Iris pigment epithelial cell (primary cell): ENCODE results near the gene VAV1.
"Not testable (repeated sequence)": the region's sequence is repeated elsewhere in the genome, so short reads cannot be mapped to it uniquely, and the experiment has no call there.

Experiments used
- DNase-seq: peaks from one replicate; pipeline ENCODE4 v3.0.0-alpha.2; 2011; ENCODE audit warnings: low read depth

The VAV1 gene

GRCh38 chr19:6852001-6852400 is 79.5 kb downstream of the VAV1 start:
- no peak for DNase-seq

GRCh38 chr19:6853868-6854267 is 81.4 kb downstream of the VAV1 start:
- DNase-seq = no peak

GRCh38 chr19:6854758-6855157 is 82.2 kb downstream of the VAV1 start:
- DNase-seq = no peak

DNA sequence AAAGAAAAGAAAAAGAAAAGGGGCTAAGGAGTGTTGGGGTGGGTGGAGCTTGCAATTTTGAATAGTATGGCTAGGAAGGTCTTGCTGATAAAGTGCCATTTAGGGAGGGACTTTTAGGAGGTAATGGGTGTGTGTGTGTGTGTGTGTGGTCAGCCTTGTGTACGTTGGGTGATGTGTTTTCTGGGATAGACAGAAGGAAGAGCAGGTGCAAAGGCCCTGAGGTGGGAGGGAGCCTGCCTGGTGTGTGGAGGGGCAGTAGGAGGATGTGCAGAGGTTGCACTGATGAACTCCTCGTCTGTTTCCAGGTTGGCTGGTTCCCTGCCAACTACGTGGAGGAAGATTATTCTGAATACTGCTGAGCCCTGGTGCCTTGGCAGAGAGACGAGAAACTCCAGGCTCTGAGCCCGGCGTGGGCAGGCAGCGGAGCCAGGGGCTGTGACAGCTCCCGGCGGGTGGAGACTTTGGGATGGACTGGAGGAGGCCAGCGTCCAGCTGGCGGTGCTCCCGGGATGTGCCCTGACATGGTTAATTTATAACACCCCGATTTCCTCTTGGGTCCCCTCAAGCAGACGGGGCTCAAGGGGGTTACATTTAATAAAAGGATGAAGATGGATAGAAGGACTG is 84.4 kb downstream of the VAV1 start:
- DNase-seq = no peak

GRCh38 chr19:6861683-6862286 is 89.3 kb downstream of the VAV1 start:
- no peak for DNase-seq

- peak; percentile 82 for DNase-seq
These were observed 90.2 kb downstream of the VAV1 start for GRCh38 chr19:6862673-6863078.

DNA sequence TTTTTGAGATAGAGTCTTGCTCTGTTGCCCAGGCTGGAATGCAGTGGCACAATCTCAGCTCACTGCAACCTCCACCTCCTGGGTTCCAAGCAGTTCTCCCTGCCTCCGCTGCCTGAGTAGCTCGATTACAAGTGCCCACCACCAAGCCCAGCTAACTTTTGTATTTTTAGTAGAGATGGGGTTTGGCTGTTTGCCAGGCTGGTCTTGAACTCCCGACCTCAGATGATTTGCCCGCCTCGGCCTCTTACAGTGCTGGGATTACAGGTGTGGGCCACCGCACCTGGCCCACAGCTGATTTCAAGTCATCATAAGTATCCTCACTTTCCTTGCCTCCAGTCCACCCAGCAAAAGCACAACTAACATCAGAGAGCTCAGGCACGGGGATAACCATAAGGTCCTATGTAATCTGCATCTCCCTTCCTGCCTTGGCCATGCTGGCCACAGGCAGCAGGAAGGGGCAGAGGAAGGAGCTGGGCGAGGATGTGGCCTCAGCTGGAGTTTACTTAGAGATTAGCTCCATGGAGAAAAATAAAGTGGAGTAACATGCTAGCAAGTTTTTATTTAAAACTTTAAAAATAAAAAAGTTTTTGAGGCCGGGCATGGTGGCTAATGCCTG is 91.9 kb downstream of the VAV1 start:
- DNase-seq = no peak

DNA sequence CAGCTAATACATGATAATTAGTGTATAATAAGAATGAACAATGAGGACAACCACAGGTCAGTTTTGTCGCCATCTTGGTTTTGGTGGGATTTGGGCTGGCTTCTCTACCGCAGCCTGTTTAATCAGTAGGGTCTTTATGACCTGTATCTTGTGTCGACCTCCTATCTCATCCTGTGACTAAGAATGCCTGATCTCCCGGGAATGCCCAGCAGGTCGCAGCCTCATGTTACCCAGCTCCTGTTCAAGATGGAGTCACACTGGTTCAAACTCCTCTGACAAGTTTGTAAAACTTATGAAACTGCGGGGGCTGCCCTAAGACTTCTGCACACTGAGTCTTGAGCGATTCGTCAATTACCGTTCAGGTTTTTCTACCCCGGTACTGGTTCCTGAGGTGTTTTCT is 93.3 kb downstream of the VAV1 start:
- DNase-seq = no peak

- DNase-seq = no peak
These were observed 94.2 kb downstream of the VAV1 start for GRCh38 chr19:6866741-6867151.

DNA sequence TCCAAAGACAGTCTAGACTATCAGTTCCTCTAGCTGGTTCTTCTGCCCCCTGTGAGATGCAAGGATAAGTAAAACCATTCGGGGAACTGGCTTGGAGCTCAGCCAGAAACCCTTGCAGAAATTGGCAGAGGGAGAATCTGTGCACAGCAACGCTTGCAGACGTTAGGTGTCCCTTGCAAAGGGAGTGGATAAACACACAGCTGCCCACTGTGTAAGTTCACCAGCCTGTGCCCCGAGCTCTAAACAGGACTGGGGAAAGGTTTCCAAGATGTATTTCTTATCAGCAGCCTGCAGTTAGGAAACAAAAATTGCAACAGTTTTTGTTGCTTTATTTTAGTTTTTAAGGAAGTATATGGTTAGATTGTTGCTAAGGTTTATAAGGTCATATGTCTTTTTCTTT is 95.8 kb downstream of the VAV1 start:
- DNase-seq = no peak

DNA sequence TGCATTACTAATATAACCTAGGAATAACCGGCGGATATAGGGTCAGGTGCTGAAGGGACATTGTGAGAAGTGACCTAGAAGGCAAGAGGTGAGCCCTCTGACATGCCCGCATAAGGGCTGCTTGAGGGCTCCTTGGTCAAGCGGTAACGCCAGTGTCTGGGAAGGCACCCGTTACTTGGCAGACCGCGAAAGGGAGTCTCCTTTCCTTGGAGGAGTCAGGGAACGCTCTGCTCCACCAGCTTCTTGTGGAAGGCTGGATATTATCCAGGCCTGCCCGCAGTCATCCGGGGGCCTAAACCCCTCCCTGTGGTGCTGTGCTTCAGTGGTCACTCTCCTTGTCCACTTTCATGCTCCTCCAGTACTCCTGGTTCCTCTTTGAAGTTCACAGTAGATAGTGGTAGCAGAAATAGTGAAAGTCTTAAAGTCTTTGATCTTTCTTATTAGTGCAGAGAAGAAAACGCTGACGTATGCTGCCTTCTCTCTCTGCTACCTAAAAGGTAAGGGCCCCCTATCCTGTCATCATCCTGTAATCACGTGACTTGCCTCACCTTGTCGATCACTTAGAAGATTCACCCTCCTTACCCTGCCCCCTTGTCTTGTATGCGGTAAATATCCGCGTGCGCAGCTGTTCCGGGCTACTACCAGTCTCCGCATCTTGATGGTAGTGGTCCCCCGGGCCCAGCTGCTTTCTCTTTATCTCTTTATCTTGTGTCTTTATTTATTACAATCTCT is 96.8 kb downstream of the VAV1 start:
- not testable (repeated sequence) for DNase-seq

DNA sequence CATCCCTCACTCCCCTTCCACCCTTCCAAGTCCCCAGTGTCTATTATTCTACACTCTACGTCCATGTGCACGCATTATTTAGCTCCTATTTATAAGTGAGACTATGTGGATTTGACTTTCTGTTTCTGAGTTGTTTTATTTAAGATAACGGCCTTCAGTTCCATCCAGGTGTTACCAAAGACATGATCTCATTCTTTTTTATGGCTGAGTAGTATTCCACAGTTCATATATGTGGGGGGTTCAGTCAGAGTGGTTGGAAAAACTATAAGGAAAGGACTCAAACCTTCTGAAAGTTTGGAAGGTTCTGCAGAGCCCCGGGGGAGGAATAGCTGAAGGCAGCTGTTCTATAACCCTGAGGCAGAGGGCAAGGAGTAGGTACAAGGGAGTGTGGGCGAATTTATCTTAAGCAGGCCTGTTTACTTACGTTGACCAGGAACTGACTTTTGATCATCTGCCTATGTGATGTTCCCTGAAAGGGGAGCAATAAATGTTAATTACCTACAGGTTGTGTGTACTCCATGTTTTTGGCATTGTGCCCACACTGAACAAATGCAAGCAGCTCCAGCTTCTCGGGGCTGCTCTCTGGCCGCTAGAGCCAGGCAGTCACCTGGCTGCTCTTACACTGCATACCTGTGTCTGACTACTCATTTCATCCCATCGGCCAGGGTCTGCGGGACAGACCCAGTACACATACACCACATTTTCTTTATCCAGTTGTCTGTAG is 101.4 kb downstream of the VAV1 start:
- DNase-seq = no peak

DNA sequence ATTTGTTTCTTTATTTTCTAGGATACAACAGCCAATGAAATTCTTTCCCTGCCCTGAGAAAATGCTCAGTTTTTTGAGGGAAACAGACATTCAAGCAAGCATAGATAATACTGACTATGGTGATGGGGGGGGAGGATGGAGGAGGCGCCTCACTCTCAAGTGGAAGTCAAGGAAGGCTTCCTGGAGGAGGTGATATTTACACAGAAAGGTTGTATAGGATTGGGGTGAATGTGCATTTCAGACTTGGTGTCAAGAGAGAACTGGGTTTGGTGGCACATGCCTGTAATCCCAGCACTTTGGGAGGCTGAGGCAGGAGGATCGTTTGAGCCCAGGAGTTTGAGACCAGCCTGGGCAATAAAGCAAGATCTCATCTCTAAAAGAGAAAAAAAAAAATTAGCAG is 102.7 kb downstream of the VAV1 start:
- DNase-seq = no peak

GRCh38 chr19:6876748-6877147 is 104.2 kb downstream of the VAV1 start:
- no peak for DNase-seq

DNA sequence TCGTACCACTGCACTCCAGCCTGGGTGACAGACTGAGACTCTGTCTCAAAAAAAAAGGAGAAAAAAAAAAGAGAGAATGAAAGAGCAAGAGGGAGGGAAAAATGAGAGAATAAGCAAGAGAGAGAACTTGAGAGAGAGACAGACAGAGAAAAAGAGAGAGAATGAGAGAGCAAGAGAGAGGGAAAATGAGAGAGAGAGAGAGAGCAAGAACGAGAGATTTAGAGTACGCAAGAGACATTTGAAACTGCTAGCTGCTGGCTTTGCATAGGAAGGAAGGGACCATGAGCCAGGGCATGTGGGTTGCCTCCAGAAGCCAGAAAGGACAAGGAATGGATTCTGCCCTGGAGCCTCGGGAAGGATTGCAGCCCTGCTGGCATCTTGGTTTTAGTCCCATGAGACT is 105.3 kb downstream of the VAV1 start:
- no peak for DNase-seq

- no peak for DNase-seq
These were observed 113.9 kb downstream of the VAV1 start for GRCh38 chr19:6886277-6886897.

DNA sequence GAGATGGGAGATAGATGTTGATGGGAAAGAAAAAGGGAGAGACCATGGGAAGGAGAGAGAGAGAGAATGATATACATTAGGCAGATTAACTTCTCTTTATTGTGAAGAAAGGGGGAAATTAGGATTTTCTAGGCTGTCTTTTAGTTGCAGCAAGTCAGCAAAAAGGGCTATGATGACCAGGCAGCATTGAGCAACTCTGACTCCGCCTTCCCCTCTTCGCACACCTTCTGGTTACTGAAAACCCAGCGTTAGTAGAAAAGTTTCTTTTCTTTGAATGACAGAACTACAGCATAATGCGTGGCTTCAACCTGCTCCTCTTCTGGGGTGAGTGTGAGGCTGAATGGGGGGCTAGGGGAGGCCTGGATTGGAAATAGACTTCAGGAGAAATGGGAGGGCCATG is 114.8 kb downstream of the VAV1 start, which contains the start of gene ADGRE1:
ADGRE1 (plus strand) TSS at position 264 of the 400 bp plus-strand sequence; CDS start at position 294, 30 bp downstream.
- no peak for DNase-seq

GRCh38 chr19:6888967-6889366 is 116.5 kb downstream of the VAV1 start:
- no peak for DNase-seq

- DNase-seq = no peak
These were observed 117.9 kb downstream of the VAV1 start for GRCh38 chr19:6890401-6890913.

DNA sequence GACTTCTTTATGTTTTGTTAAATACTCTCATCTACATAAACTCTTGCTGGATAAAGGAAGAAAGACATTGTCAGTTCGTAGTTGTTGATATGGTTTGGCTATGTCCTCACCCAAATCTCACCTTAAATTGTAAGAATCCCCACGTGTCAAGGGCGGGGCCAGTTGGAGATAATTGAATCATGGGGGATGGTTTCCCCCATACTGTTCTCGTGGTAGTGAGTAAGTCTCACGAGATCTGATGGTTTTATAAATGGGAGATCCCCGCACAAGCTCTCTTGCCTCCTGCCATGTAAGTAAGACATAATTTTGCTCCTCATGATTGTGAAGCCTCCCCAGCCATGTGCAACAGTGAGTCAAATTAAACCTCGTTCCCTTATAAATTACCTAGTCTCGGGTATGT is 118.4 kb downstream of the VAV1 start:
- no peak for DNase-seq

- DNase-seq = no peak
These were observed 119.4 kb downstream of the VAV1 start for GRCh38 chr19:6891761-6892385.
